Skeletal muscle satellite cell (primary cell): ENCODE results near the gene CFAP74.

Source experiments
- H3K27me3 ChIP-seq: 2 replicates; pipeline ENCODE4 v1.7.0; 2013; ENCODE audit warnings: low read length; ENCODE audit not compliant: control insufficient read depth, insufficient read depth
- H3K36me3 ChIP-seq: 2 replicates; pipeline ENCODE4 v1.7.0; 2013; ENCODE audit warnings: mild to moderate bottlenecking, control low read depth, low read length; ENCODE audit not compliant: insufficient read depth
- H3K4me1 ChIP-seq: 2 replicates; pipeline ENCODE4 v1.7.0; 2013; ENCODE audit warnings: low read length; ENCODE audit not compliant: control insufficient read depth, insufficient read depth
- H3K4me2 ChIP-seq: 2 replicates; pipeline ENCODE4 v1.7.0; 2013; ENCODE audit warnings: mild to moderate bottlenecking, low read length
- H3K4me3 ChIP-seq: 2 replicates; pipeline ENCODE4 v1.7.0; 2013; ENCODE audit warnings: low read length
- H3K9ac ChIP-seq: 2 replicates; pipeline ENCODE4 v1.7.0; 2013; ENCODE audit warnings: mild to moderate bottlenecking, low read depth, low read length, moderate library complexity
- H3K9me3 ChIP-seq: replicated peaks from 2 replicates; pipeline ENCODE4 v1.7.0; 2013; ENCODE audit warnings: mild to moderate bottlenecking, control low read depth, low read length

CFAP74 gene

GRCh38 chr1:2009101-2010053 lies 5.8 kb upstream of the CFAP74 start:
- H3K4me2 ChIP-seq = no peak overlapping the region
- peaks cover 51% of the 10 kb centered on the region for H3K27me3 ChIP-seq
- H3K36me3 ChIP-seq = no peaks in the 10 kb centered on the region
- H3K9ac ChIP-seq = no peak overlapping the region
- no peak overlapping the region for H3K4me3 ChIP-seq
- H3K4me1 ChIP-seq = no peaks in the 10 kb centered on the region
- no peaks in the 10 kb centered on the region for H3K9me3 ChIP-seq

GRCh38 chr1:2004856-2005255 lies 1.3 kb upstream of the CFAP74 start:
- Histone ChIP-seq H3K4me3 (no peak overlapping the region), H3K4me2 (no peak overlapping the region), H3K36me3 (no peaks in the 10 kb centered on the region), H3K27me3 (peaks cover 58% of the 10 kb centered on the region), H3K4me1 (no peaks in the 10 kb centered on the region), H3K9ac (no peak overlapping the region), H3K9me3 (no peaks in the 10 kb centered on the region)

GRCh38 chr1:2001773-2002411 lies 1.7 kb downstream of the CFAP74 start:
- H3K4me3 ChIP-seq = no peak overlapping the region
- peaks cover 57% of the 10 kb centered on the region for H3K27me3 ChIP-seq
- H3K4me1 ChIP-seq = no peaks in the 10 kb centered on the region
- H3K9ac ChIP-seq = no peak overlapping the region
- H3K9me3 ChIP-seq = no peaks in the 10 kb centered on the region
- no peaks in the 10 kb centered on the region for H3K36me3 ChIP-seq
- no peak overlapping the region for H3K4me2 ChIP-seq

GRCh38 chr1:2000850-2001249 lies 2.7 kb downstream of the CFAP74 start:
- no peak overlapping the region for H3K9ac ChIP-seq
- H3K4me3 ChIP-seq = no peak overlapping the region
- H3K36me3 ChIP-seq = no peaks in the 10 kb centered on the region
- H3K4me2 ChIP-seq = no peak overlapping the region
- H3K4me1 ChIP-seq = no peaks in the 10 kb centered on the region
- peaks cover 60% of the 10 kb centered on the region for H3K27me3 ChIP-seq
- no peaks in the 10 kb centered on the region for H3K9me3 ChIP-seq

- H3K4me1 ChIP-seq = no peaks in the 10 kb centered on the region
- peaks cover 59% of the 10 kb centered on the region for H3K27me3 ChIP-seq
- H3K4me2 ChIP-seq = no peak overlapping the region
- no peaks in the 10 kb centered on the region for H3K9me3 ChIP-seq
- H3K36me3 ChIP-seq = no peaks in the 10 kb centered on the region
- no peak overlapping the region for H3K4me3 ChIP-seq
- no peak overlapping the region for H3K9ac ChIP-seq
These were observed 3.2 kb downstream of the CFAP74 start for GRCh38 chr1:2000432-2000831.

DNA sequence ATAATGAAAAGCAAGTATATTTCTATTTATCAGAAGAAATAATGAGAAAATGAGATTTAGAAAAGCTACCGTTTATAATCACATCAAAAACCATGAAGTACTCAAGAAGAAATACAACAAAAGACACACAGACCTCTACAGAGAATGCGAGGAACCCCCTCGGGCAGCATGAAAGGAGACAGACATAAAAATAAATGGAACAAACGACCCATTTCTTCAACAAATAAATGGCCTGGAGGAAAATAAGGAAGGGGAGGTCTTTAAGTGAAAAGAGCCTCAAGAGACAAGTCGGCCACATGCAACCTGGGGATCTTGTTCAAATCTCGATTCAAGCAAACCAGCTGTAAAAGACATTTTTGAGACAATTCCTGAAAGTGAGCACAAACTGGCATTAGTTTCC lies 6.0 kb downstream of the CFAP74 start:
- Histone ChIP-seq H3K4me1 (no peaks in the 10 kb centered on the region), H3K4me3 (no peak overlapping the region), H3K9ac (no peak overlapping the region), H3K4me2 (no peak overlapping the region), H3K9me3 (no peaks in the 10 kb centered on the region), H3K36me3 (no peaks in the 10 kb centered on the region), H3K27me3 (peaks cover 43% of the 10 kb centered on the region)

DNA sequence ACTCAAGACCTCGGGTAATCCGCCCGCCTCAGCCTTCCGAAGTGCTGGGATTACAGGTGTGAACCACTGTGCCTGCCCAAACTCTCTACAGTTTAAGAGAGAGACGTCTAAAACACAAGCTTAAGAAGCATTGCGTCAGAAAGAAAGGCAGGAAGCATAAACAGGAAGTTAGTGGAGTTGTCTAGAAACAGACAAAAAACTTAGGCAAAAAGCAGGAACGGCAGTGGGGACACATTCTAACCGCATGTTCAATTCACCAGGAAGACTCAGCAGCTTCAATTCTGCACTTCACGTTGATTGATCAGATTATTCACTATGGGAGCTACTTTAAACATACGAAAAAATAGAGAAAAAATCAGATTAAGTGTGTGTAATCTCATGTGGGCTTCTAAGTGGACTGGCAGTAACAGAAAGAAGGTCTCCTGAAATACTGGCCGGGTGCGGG lies 7.4 kb downstream of the CFAP74 start:
- Histone ChIP-seq H3K27me3 (peaks cover 38% of the 10 kb centered on the region), H3K36me3 (no peaks in the 10 kb centered on the region), H3K4me1 (no peaks in the 10 kb centered on the region), H3K4me2 (no peak overlapping the region), H3K9me3 (no peaks in the 10 kb centered on the region), H3K9ac (no peak overlapping the region), H3K4me3 (no peak overlapping the region)

DNA sequence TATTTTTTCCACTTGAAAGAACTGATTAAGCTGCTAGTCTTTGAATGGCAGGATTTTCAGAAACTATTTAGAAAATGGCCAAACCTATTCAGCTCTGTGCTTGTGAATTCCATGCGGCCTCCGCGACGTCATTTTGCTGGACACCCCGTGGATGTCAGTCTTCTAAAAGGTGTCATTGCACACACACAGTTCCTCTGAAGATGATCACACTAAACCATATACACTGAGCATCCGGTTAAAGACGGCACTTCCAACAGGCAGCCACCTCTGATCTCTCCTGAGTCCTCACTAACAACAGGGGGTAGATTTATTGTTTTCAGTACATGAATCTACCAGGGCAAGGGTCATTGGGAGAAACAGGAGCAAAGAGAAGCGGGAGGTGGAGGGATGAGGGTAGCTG lies 9.1 kb downstream of the CFAP74 start:
- peaks cover 40% of the 10 kb centered on the region for H3K27me3 ChIP-seq
- H3K4me2 ChIP-seq = no peak overlapping the region
- H3K9ac ChIP-seq = no peak overlapping the region
- no peak overlapping the region for H3K4me3 ChIP-seq
- no peaks in the 10 kb centered on the region for H3K36me3 ChIP-seq
- H3K4me1 ChIP-seq = no peaks in the 10 kb centered on the region
- H3K9me3 ChIP-seq = no peaks in the 10 kb centered on the region

DNA sequence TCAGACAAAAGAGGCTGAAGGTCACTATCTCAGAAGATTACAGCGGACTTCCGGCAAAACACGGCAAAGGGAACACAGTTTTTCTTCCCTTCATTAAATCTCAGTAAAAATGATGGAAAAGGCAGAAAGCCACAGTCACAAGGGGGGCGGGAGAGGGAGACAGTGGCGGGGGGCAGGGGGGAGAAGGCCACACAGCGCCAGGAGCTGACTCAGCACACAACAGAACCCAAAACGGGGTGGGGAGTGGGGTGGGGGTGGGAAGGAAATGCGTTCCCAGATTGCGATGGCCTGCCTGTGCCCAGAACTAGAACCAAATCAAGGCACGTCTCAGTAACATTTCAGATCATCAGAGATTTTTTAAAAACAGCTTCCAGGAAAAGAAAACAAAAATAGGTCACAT lies 13.4 kb downstream of the CFAP74 start:
- H3K9ac ChIP-seq = no peak overlapping the region
- H3K9me3 ChIP-seq = no peaks in the 10 kb centered on the region
- no peaks in the 10 kb centered on the region for H3K4me1 ChIP-seq
- H3K27me3 ChIP-seq = peaks cover 41% of the 10 kb centered on the region
- no peak overlapping the region for H3K4me2 ChIP-seq
- no peaks in the 10 kb centered on the region for H3K36me3 ChIP-seq
- no peak overlapping the region for H3K4me3 ChIP-seq

GRCh38 chr1:1989789-1990188 lies 13.8 kb downstream of the CFAP74 start:
- no peak overlapping the region for H3K4me2 ChIP-seq
- H3K4me1 ChIP-seq = no peaks in the 10 kb centered on the region
- no peaks in the 10 kb centered on the region for H3K9me3 ChIP-seq

DNA sequence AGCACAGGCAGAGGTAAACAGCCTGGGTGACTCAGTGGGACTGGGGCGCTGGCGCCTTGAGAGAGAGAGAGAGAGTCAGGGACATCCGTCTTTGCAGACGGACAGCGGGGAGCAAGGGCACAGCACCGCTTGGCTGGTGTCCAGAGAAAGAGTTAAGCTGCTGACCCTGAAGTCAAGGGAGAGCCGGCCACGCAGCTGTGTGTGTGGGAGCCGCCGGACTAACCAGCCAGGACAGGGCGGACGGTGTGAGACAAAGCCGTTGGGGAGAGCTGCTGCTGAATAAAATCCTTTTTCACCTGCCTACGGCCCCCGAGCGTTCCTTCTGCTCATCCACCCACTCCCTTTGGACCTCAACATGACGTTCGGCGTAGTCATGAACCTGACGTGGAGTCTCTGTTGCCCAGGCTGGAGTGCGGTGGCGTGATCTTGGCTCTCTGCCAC lies 14.5 kb downstream of the CFAP74 start:
- no peak overlapping the region for H3K4me2 ChIP-seq
- H3K27me3 ChIP-seq = peaks cover 32% of the 10 kb centered on the region
- no peaks in the 10 kb centered on the region for H3K4me1 ChIP-seq
- H3K9ac ChIP-seq = no peak overlapping the region
- H3K4me3 ChIP-seq = no peak overlapping the region
- H3K9me3 ChIP-seq = no peaks in the 10 kb centered on the region
- no peaks in the 10 kb centered on the region for H3K36me3 ChIP-seq

More at GRCh38 chr1:1989789-1990188, 13.8 kb downstream of the CFAP74 start:
- Histone ChIP-seq H3K36me3 (no peaks in the 10 kb centered on the region), H3K4me3 (no peak overlapping the region), H3K27me3 (peaks cover 38% of the 10 kb centered on the region), H3K9ac (no peak overlapping the region)
